Gastroesophageal sphincter (tissue), 4 donors: ENCODE data around the gene PUS1. TPM values are rescaled to one million over a fixed set of nuclear protein-coding genes. Genes with fewer than 3 reads are reported as not detected.

Experiments used
- ATAC-seq: fragments of 150-250 bp; one replicate; pipeline ENCODE4 v1.9.1; 2016; ENCODE audit warnings: mild to moderate bottlenecking, moderate library complexity
- H3K27ac ChIP-seq, 4 donors: fragments of 200-600 bp; sonication (generic) in 3 of 4; 1 replicate in 3 of 4; 2 replicates in 1 of 4; pipeline ENCODE4 v1.5.1; 2016 to 2019
- H3K27me3 ChIP-seq: fragments of 200-600 bp; sonication (generic); one replicate; pipeline ENCODE4 v1.5.1; 2019
- H3K36me3 ChIP-seq, 2 donors: fragments of 200-600 bp; sonication (generic); one replicate each; pipeline ENCODE4 v1.5.1; 2019; ENCODE audit warnings: control low read depth in 1 of 2
- H3K4me1 ChIP-seq, 3 donors: fragments of 200-600 bp; sonication (generic); 1 replicate in 2 of 3; 2 replicates in 1 of 3; pipeline ENCODE4 v1.5.1; 2016 to 2019; ENCODE audit warnings: control low read depth in 2 of 3
- H3K4me3 ChIP-seq, 2 donors: fragments of 200-600 bp; sonication (generic); one replicate each; pipeline ENCODE4 v1.5.1; 2019; ENCODE audit warnings: mild to moderate bottlenecking in 1 of 2, moderate library complexity in 1 of 2
- H3K9me3 ChIP-seq, 3 donors: fragments of 200-600 bp; sonication (generic); one replicate each; pipeline ENCODE4 v1.5.1; 2017 to 2019; ENCODE audit warnings: control low read depth in 2 of 3
- CTCF ChIP-seq, 4 experiments: fragments of 200-600 bp in 2 of 4; fragments of 450-650 bp in 2 of 4; sonication (generic) in 1 of 4; IDR thresholded peaks; one replicate each; pipeline ENCODE4 v1.5.1; 2017 to 2019; ENCODE audit warnings: antibody characterized with exemption in 4 of 4, mild to moderate bottlenecking in 2 of 4, moderate library complexity in 2 of 4
- EP300 ChIP-seq: sonication (generic); formaldehyde crosslinking; IDR thresholded peaks from one replicate; pipeline ENCODE4 v1.6.1; 2017; ENCODE audit warnings: antibody characterized with exemption, mild to moderate bottlenecking
- POLR2A ChIP-seq, 2 donors: fragments of 450-650 bp; IDR thresholded peaks; one replicate each; pipeline ENCODE4 v1.6.1; 2017; ENCODE audit warnings: antibody characterized with exemption in 2 of 2, mild to moderate bottlenecking in 2 of 2, moderate library complexity in 1 of 2
- POLR2AphosphoS5 ChIP-seq: sonication (generic); formaldehyde crosslinking; IDR thresholded peaks from one replicate; pipeline ENCODE4 v1.6.1; 2017; ENCODE audit warnings: antibody characterized with exemption
- WGBS, 2 donors: methylation state at CpG; one replicate each; pipeline ENCODE4 v1.1.5; 2018; ENCODE audit warnings: low coverage in 1 of 2; 5-methylcytosine and 5-hydroxymethylcytosine counted together
- total RNA-seq, 4 donors: library from RNA; depleted of rRNA; stranded (reverse); fragments of >200 nt; gene quantifications; one replicate each; pipeline ENCODE4 v1.1.0, GENCODE V29; 2016

Gene PUS1
- total RNA-seq, 4 donors from 2014 or later = 7.2 to 28.2 (median 13.1) TPM

DNA sequence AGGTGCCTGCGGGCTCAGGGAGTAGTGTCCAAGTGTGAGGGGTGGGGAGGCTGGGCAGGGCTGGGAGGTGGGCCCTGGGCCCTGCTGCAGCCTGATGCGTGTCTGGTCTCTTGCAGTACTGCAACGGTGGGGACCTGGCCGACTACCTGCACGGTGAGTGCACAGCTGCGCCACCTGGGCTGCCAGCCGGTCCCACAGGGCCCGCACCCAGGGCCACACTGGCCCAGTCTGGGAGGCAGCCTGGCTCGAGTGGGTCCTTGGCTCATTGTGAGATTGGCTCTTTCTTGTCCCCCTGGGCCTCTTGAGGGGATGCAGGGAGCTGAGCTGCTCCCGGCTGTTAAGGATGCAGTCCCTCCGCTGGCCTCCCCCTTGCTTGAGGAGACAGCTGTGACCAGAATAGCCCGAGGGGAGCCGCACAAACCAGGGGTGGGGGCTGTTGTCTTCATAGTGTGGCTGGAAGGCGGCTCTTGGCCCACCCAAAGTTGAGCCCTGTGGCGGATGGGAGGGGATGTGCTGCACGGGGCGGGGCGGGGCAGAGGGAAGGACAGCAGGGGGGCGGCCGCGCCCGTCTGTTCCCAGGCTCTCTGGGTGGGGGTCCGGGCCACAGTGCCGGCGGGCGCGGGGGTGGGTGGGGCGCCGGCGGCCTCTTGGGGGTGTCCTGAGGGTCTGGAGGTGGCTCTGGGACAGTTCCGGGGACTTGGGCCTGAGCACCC is 21.5 kb upstream of the PUS1 start:
- no peaks in the 10 kb centered on the region for H3K27me3 ChIP-seq
- peaks cover 0 to 75% of the 10 kb centered on the region in 2 donors for H3K36me3 ChIP-seq
- no CpG with 5 or more reads among the region's 31 CpGs for WGBS, 2 donors
- H3K4me1 ChIP-seq = peaks cover 0 to 55% (median 26%) of the 10 kb centered on the region in 3 donors
- no peak for ATAC-seq
- H3K4me3 ChIP-seq = no peak overlapping the region
- no peak overlapping the region for H3K27ac ChIP-seq
- TF ChIP-seq POLR2A (IDR thresholded peaks at IDR 0.05) (no peak), POLR2AphosphoS5 (no peak), EP300 (no peak), CTCF (IDR thresholded peaks at IDR 0.05) (no peak)
- H3K9me3 ChIP-seq = no peaks in the 10 kb centered on the region

- ATAC-seq = no peak
- H3K27ac ChIP-seq = no peak overlapping the region
- peaks cover 0 to 54% (median 23%) of the 10 kb centered on the region in 3 donors for H3K4me1 ChIP-seq
- H3K9me3 ChIP-seq = no peaks in the 10 kb centered on the region
- H3K4me3 ChIP-seq = no peak overlapping the region
- TF ChIP-seq CTCF (IDR thresholded peaks at IDR 0.05) = no peak
- no peak for TF ChIP-seq POLR2AphosphoS5
- no peak for TF ChIP-seq EP300
- TF ChIP-seq POLR2A (IDR thresholded peaks at IDR 0.05) = no peak
- H3K27me3 ChIP-seq = no peaks in the 10 kb centered on the region
- peaks cover 0 to 84% of the 10 kb centered on the region in 2 donors for H3K36me3 ChIP-seq
- 94% methylated on average over 10 of the region's 96 CpGs; no CpG with 5 or more reads in 1 of the 2 donors for WGBS, 2 donors
Measured at GRCh38 chr12:131908092-131909080, 20.7 kb upstream of the PUS1 start.

DNA sequence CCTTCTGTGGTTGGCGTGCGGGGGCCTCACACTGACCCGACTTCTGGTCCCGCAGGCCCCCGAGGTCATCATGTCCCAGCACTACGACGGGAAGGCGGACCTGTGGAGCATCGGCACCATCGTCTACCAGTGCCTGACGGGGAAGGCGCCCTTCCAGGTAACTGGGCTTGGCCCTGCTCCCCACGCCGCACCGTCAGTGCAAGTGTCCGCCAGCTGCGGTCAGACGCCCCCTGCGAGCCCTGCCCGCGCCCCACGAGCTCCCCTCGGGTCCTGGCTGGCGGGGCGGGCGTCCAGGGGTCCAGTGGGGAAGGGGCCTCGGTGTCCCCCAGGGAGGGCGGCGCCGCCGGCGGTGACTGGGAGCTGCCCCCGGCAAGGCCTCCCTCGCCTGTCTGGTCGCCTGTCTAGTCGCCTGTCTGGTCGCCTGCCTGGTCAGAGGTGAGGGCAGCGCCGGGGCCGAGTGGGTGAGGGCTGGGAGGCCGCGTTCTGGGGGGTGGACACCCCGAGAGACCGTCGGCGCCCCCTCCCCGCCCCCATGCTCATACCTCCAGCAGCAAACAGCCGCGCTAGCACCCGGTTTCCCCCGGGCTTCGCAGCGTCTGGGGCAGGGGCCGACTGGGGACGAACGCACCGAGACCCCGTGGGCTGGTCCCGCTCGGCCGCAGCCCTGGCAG is 19.9 kb upstream of the PUS1 start:
- no CpG with 5 or more reads among the region's 61 CpGs for WGBS, 2 donors
- Histone ChIP-seq H3K36me3 (peaks cover 0 to 91% of the 10 kb centered on the region in 2 donors), H3K4me3 (no peak overlapping the region), H3K27me3 (no peaks in the 10 kb centered on the region), H3K9me3 (no peaks in the 10 kb centered on the region), H3K4me1 (peaks cover 0 to 45% (median 15%) of the 10 kb centered on the region in 3 donors), H3K27ac (no peak overlapping the region)
- TF ChIP-seq POLR2A (IDR thresholded peaks at IDR 0.05) (no peak), EP300 (no peak), CTCF (IDR thresholded peaks at IDR 0.05) (no peak), POLR2AphosphoS5 (no peak)
- no peak for ATAC-seq

GRCh38 chr12:131909752-131910219 is 19.3 kb upstream of the PUS1 start:
- no peak for ATAC-seq

More at GRCh38 chr12:131909752-131910219, 19.3 kb upstream of the PUS1 start:
- no peak for TF ChIP-seq POLR2AphosphoS5
- no peak for TF ChIP-seq POLR2A (IDR thresholded peaks at IDR 0.05)
- peaks cover 0 to 40% (median 13%) of the 10 kb centered on the region in 3 donors for H3K4me1 ChIP-seq
- H3K4me3 ChIP-seq = no peak overlapping the region
- 77% methylated on average over 6 of the region's 26 CpGs; no CpG with 5 or more reads in 1 of the 2 donors for WGBS, 2 donors
- no peaks in the 10 kb centered on the region for H3K27me3 ChIP-seq
- H3K27ac ChIP-seq = no peak overlapping the region
- no peaks in the 10 kb centered on the region for H3K9me3 ChIP-seq
- H3K36me3 ChIP-seq = peaks cover 0 to 91% of the 10 kb centered on the region in 2 donors
